GM23338 (cell line): ENCODE data around the gene PCDHGA1. TPM values are rescaled to one million over a fixed set of nuclear protein-coding genes. Genes with fewer than 3 reads are reported as not detected.

Source experiments
- EZH2phosphoT487 ChIP-seq: fragments of 200-600 bp; sonication (generic); IDR thresholded peaks from one replicate; pipeline ENCODE4 v1.8.1; 2018; ENCODE audit warnings: antibody characterized with exemption; ENCODE audit not compliant: unreplicated experiment
- REST ChIP-seq: IDR thresholded peaks from one replicate; pipeline ENCODE4 v1.6.1; 2018; ENCODE audit warnings: antibody characterized with exemption; ENCODE audit not compliant: unreplicated experiment
- ZNF114 ChIP-seq: fragments of 250-450 bp; sonication (Bioruptor Pico); IDR thresholded peaks from 2 replicates; pipeline ENCODE4 v1.5.0; 2020; ENCODE audit warnings: mild to moderate bottlenecking, moderate library complexity
- ZNF331 ChIP-seq: fragments of 250-450 bp; sonication (Bioruptor Pico); IDR thresholded peaks from 2 replicates; pipeline ENCODE4 v1.5.0; 2020; ENCODE audit warnings: low read depth, mild to moderate bottlenecking, moderate library complexity
- ZNF462 ChIP-seq: fragments of 250-450 bp; sonication (Bioruptor Pico); IDR thresholded peaks from 2 replicates; pipeline ENCODE4 v1.5.0; 2020; ENCODE audit warnings: mild to moderate bottlenecking, moderate library complexity
- polyA plus RNA-seq: library from polyadenylated mRNA; unstranded; fragments of >200 nt; fragmentation: Nextera tagmentation; extraction: Ambion mirVana; gene quantifications from 2 replicates; pipeline ENCODE4 v1.2.1, GENCODE V29; 2016
- total RNA-seq: library from RNA; depleted of rRNA; stranded (reverse); fragments of >200 nt; shearing (Covaris generic); gene quantifications from 2 replicates; pipeline ENCODE4 v1.2.3, GENCODE V29; 2014

PCDHGA1 gene
- total and polyA plus RNA-seq, 2 experiments from 2014 or later, result 0.39 to 1.7 TPM

DNA sequence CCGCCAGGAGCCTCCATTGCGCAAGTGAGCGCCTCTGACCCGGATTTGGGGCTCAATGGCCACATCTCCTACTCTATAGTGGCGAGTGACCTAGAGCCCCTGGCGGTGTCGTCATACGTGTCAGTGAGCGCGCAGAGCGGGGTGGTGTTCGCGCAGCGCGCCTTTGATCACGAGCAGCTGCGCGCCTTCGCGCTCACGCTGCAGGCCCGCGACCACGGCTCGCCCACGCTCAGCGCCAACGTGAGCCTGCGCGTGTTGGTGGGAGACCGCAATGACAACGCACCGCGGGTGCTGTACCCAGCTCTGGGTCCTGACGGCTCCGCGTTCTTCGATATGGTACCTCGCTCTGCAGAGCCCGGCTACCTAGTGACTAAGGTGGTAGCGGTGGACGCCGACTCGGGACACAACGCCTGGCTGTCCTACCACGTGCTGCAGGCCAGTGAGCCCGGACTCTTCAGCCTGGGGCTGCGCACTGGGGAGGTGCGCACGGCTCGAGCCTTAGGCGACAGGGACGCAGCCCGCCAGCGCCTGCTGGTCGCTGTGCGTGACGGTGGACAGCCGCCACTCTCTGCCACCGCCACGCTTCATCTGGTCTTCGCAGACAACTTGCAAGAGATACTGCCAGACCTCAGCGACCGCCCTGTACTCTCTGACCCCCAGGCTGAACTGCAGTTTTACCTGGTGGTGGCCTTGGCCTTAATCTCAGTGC is 79.4 kb downstream of the PCDHGA1 start (continued):
- TF ChIP-seq ZNF462 (CRISPR knock-in tag) (no peak), EZH2phosphoT487 (no peak), ZNF114 (CRISPR knock-in tag) (no peak), REST (no peak), ZNF331 (CRISPR knock-in tag) (no peak)
